Endodermal cell (in vitro differentiated cells): Measurements from ENCODE around the gene RHEX. TPM values are rescaled to one million over a fixed set of nuclear protein-coding genes. Genes with fewer than 3 reads are reported as not detected.

Experiments
- DNase-seq: peaks from one replicate; pipeline ENCODE4 v3.0.0-alpha.2; 2017
- H3K27ac ChIP-seq: 2 replicates; pipeline ENCODE4 v1.5.1; 2013; ENCODE audit warnings: mild to moderate bottlenecking, low read depth, low read length, moderate library complexity
- H3K27me3 ChIP-seq: 2 replicates; pipeline ENCODE4 v1.6.1; 2013; ENCODE audit warnings: mild to moderate bottlenecking, low read length, moderate library complexity; ENCODE audit not compliant: insufficient read depth, control insufficient read depth, poor library complexity, severe bottlenecking
- H3K36me3 ChIP-seq: 2 replicates; pipeline ENCODE4 v1.7.0; 2013; ENCODE audit warnings: mild to moderate bottlenecking, low read length, moderate library complexity; ENCODE audit not compliant: control insufficient read depth, insufficient read depth
- H3K4me1 ChIP-seq: one replicate; pipeline ENCODE4 v1.7.0; 2013; ENCODE audit warnings: low read length; ENCODE audit not compliant: control insufficient read depth, insufficient read depth
- H3K4me3 ChIP-seq: 2 replicates; pipeline ENCODE4 v1.5.1; 2013; ENCODE audit warnings: mild to moderate bottlenecking, low read length, moderate library complexity
- H3K9ac ChIP-seq: 2 replicates; pipeline ENCODE4 v1.6.1; 2013; ENCODE audit warnings: mild to moderate bottlenecking, low read length, moderate library complexity; ENCODE audit not compliant: poor library complexity, severe bottlenecking; ENCODE audit errors: extremely low read depth
- H3K9me3 ChIP-seq: 2 replicates; pipeline ENCODE4 v1.6.1; 2013; ENCODE audit warnings: mild to moderate bottlenecking, low read length, moderate library complexity; ENCODE audit not compliant: control insufficient read depth
- H3K27ac Mint-ChIP-seq: 2 replicates; pipeline ENCODE4 v1.8.0; 2020; ENCODE audit warnings: mixed read lengths
- H3K27me3 Mint-ChIP-seq: 2 replicates; pipeline ENCODE4 v1.8.0; 2021; ENCODE audit warnings: mild to moderate bottlenecking, mixed read lengths; ENCODE audit not compliant: insufficient read depth
- H3K36me3 Mint-ChIP-seq: 2 replicates; pipeline ENCODE4 v1.8.0; 2020; ENCODE audit warnings: low read depth, mixed read lengths
- H3K4me1 Mint-ChIP-seq: 2 replicates; pipeline ENCODE4 v1.8.0; 2020; ENCODE audit warnings: mixed read lengths
- H3K4me3 Mint-ChIP-seq: 2 replicates; pipeline ENCODE4 v1.8.0; 2020; ENCODE audit warnings: mild to moderate bottlenecking, moderate library complexity, mixed read lengths
- H3K9me3 Mint-ChIP-seq: 2 replicates; pipeline ENCODE4 v1.8.0; 2020; ENCODE audit warnings: mild to moderate bottlenecking, mixed read lengths
- WGBS, 2 experiments: methylation state at CpG; one replicate each; pipeline versions ENCODE4 v1.1.5 to v1.1.7; 2013; ENCODE audit warnings: missing lambda C conversion rate in 2 of 2, mixed read lengths in 1 of 2; ENCODE audit not compliant: insufficient coverage in 1 of 2, insufficient read length in 1 of 2; 5-methylcytosine and 5-hydroxymethylcytosine counted together
- total RNA-seq, 2 donors: library from RNA; stranded (reverse); fragmentation: NEBNext Ultra II Directional in 1 of 2; extraction: Animal tissue kit (Norgen Biotek cat#: 25700) in 1 of 2; gene quantifications; 2 replicates in 1 of 2; 3 replicates in 1 of 2; pipeline ENCODE4 v1.2.1, GENCODE V29; 2021
- TF ChIP-seq, protein P1 (sequence below): fragments of 200-600 bp; sonication (generic); conservative IDR thresholded peaks from 2 replicates; pipeline ENCODE4 v1.5.0; 2021; ENCODE audit warnings: antibody characterized with exemption, mild to moderate bottlenecking

RHEX gene
- total RNA-seq, 2 donors from 2014 or later, result not detected

DNA sequence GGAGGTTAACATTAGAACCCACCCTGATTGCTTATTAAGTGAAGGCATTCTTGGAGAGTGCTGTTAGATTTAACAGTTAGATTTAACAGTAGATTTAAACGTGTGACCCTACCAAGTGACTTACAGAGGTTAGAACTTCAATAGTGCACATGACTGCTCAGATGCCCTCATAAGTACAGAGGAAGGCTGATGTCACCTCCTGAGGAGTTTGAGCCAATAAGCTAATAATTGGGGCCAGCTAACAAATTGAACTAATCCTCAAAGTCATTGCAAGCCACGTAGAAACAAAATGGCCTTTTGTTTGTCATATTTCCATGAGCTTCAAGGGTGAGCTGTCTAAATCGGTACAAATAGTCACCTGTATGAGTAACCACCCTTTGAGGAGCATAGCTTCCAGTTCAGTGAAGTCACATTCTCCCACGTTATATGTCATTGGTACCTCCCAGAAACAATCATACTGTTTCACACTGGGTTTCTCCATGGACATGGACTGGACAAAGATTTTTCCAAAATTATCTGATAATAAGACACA is 52.6 kb downstream of the RHEX start:
- Mint-ChIP-seq H3K27ac (no peak overlapping the region), H3K9me3 (no peaks in the 10 kb centered on the region), H3K27me3 (no peaks in the 10 kb centered on the region), H3K4me3 (no peak overlapping the region), H3K36me3 (no peaks in the 10 kb centered on the region), H3K4me1 (peaks cover 20% of the 10 kb centered on the region)
- H3K27ac ChIP-seq, result no peak overlapping the region
- 84 to 88% methylated on average over 4 of the region's 4 CpGs for WGBS, 2 experiments
- H3K9ac ChIP-seq, result no peak overlapping the region
- peaks cover 2% of the 10 kb centered on the region for H3K4me1 ChIP-seq
- no peaks in the 10 kb centered on the region for H3K36me3 ChIP-seq
- no peak overlapping the region for H3K4me3 ChIP-seq
- H3K9me3 ChIP-seq, result no peaks in the 10 kb centered on the region
- TF ChIP-seq, protein P1, sequence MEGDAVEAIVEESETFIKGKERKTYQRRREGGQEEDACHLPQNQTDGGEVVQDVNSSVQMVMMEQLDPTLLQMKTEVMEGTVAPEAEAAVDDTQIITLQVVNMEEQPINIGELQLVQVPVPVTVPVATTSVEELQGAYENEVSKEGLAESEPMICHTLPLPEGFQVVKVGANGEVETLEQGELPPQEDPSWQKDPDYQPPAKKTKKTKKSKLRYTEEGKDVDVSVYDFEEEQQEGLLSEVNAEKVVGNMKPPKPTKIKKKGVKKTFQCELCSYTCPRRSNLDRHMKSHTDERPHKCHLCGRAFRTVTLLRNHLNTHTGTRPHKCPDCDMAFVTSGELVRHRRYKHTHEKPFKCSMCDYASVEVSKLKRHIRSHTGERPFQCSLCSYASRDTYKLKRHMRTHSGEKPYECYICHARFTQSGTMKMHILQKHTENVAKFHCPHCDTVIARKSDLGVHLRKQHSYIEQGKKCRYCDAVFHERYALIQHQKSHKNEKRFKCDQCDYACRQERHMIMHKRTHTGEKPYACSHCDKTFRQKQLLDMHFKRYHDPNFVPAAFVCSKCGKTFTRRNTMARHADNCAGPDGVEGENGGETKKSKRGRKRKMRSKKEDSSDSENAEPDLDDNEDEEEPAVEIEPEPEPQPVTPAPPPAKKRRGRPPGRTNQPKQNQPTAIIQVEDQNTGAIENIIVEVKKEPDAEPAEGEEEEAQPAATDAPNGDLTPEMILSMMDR, result no peak
- no peak for DNase-seq
- no peaks in the 10 kb centered on the region for H3K27me3 ChIP-seq

GRCh38 chr1:206106328-206107167 is 53.6 kb downstream of the RHEX start:
- peak; percentile 94 for DNase-seq
- no peak overlapping the region for H3K27ac Mint-ChIP-seq
- TF ChIP-seq, protein P1, result peak; percentile 92
- H3K4me1 Mint-ChIP-seq, result peaks cover 13% of the 10 kb centered on the region
- H3K27me3 Mint-ChIP-seq, result no peaks in the 10 kb centered on the region
- H3K27ac ChIP-seq, result no peak overlapping the region
- no peaks in the 10 kb centered on the region for H3K9me3 ChIP-seq
- H3K9me3 Mint-ChIP-seq, result no peaks in the 10 kb centered on the region
- no peak overlapping the region for H3K9ac ChIP-seq
- no peak overlapping the region for H3K4me3 ChIP-seq
- no peaks in the 10 kb centered on the region for H3K36me3 ChIP-seq
- H3K36me3 Mint-ChIP-seq, result no peaks in the 10 kb centered on the region
- WGBS, 2 experiments, result 55 to 72% methylated on average over 5 to 8 of the region's 8 CpGs
- peaks cover 2% of the 10 kb centered on the region for H3K4me1 ChIP-seq
- no peak overlapping the region for H3K4me3 Mint-ChIP-seq
- no peaks in the 10 kb centered on the region for H3K27me3 ChIP-seq

- no peaks in the 10 kb centered on the region for H3K9me3 ChIP-seq
- TF ChIP-seq, protein P1, result no peak
- Mint-ChIP-seq H3K4me3 (no peak overlapping the region), H3K4me1 (peaks cover 13% of the 10 kb centered on the region), H3K36me3 (no peaks in the 10 kb centered on the region), H3K9me3 (no peaks in the 10 kb centered on the region), H3K27ac (no peak overlapping the region), H3K27me3 (no peaks in the 10 kb centered on the region)
- H3K27ac ChIP-seq, result no peak overlapping the region
- WGBS, 2 experiments, result 89 to 94% methylated on average over 4 to 7 of the region's 7 CpGs
- H3K27me3 ChIP-seq, result no peaks in the 10 kb centered on the region
- no peak overlapping the region for H3K4me3 ChIP-seq
- DNase-seq, result no peak
- H3K4me1 ChIP-seq, result peaks cover 2% of the 10 kb centered on the region
- H3K9ac ChIP-seq, result no peak overlapping the region
- no peaks in the 10 kb centered on the region for H3K36me3 ChIP-seq
These were observed 54.2 kb downstream of the RHEX start for GRCh38 chr1:206107168-206107544.
